ENCODE measurements around the gene VSNL1.

DNA sequence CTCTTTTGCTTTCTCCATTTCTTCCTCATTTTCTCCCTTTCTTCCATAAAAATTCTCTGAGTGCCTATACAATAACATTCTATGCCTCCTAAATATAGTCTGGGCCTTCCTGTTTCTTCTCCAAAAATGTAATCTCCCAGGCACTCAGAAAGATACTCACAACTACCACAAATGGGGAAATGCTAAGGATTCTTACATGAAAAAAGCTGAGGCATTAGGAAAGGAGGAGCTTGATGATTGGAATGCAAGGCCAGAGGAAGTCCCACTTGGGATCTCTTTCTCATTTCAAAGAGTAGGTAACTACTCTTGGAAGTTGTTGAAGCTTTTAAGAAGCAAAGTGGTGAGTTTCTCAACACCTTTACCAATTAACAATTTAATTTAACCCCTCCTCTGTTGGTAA, 3.4 kb downstream of the VSNL1 start:
- TF ChIP-seq, protein P1, sequence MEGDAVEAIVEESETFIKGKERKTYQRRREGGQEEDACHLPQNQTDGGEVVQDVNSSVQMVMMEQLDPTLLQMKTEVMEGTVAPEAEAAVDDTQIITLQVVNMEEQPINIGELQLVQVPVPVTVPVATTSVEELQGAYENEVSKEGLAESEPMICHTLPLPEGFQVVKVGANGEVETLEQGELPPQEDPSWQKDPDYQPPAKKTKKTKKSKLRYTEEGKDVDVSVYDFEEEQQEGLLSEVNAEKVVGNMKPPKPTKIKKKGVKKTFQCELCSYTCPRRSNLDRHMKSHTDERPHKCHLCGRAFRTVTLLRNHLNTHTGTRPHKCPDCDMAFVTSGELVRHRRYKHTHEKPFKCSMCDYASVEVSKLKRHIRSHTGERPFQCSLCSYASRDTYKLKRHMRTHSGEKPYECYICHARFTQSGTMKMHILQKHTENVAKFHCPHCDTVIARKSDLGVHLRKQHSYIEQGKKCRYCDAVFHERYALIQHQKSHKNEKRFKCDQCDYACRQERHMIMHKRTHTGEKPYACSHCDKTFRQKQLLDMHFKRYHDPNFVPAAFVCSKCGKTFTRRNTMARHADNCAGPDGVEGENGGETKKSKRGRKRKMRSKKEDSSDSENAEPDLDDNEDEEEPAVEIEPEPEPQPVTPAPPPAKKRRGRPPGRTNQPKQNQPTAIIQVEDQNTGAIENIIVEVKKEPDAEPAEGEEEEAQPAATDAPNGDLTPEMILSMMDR (IDR thresholded peaks at IDR 0.05), result no peak
- no peak for TF ChIP-seq EZH2 (IDR thresholded peaks at IDR 0.05; ENCODE audit: borderline replicate concordance, insufficient read depth, low read depth, low read length, poor library complexity, severe bottlenecking)

Measured in B cell (primary cell).